K562 (cell line): ENCODE data around the gene ERC2. TPM values are rescaled to one million over a fixed set of nuclear protein-coding genes. Genes with fewer than 3 reads are reported as not detected.

Experiments used
- ATAC-seq: fragments of 200-7000 bp; cut with Tn5 transposase; 3 replicates; pipeline ENCODE4 v1.9.1; 2020; ENCODE audit warnings: moderate library complexity
- BruUV-seq: library from RNA; stranded (reverse); fragments of 400-500 nt; replicated peaks from 2 replicates; lab custom pipeline; 2021; lab: Mats Ljungman, UMichigan
- CTCF ChIA-PET: fragments of 300-600 bp; formaldehyde crosslinking; extraction: SDS; loops from one replicate; lab custom pipeline; 2021; ENCODE audit warnings: low intra/inter-chr PET ratio; lab: Yijun Ruan, JAX
- POLR2A ChIA-PET: fragments of 300-600, 350-650 bp; sonication (Branson Sonifier 250); formaldehyde crosslinking; extraction: SDS; loops from one replicate; lab custom pipeline; 2021; ENCODE audit warnings: antibody characterized with exemption, inconsistent platforms; lab: Yijun Ruan, JAX
- DNase-seq, 4 experiments: peaks; one replicate each; pipeline versions ENCODE4 v3.0.0 to v3.0.0-alpha.2; 2011 to 2018; ENCODE audit warnings: low spot score in 3 of 4, mixed read lengths in 3 of 4; ENCODE audit errors: extremely low read depth in 1 of 4
- FAIRE-seq: peaks from 2 replicates; lab custom pipeline; 2011; peaks lifted over from hg19 to GRCh38; lab: Jason Lieb, UNC
- H2AFZ ChIP-seq: 2 replicates; pipeline ENCODE4 v1.6.0; 2011; ENCODE audit warnings: low read depth, low read length, control low read depth, inconsistent platforms
- H3K27ac ChIP-seq: fragments of 200-600 bp; 3 replicates; pipeline ENCODE4 v1.8.0; 2011; ENCODE audit warnings: low read depth, mild to moderate bottlenecking, control low read depth, inconsistent platforms, low read length, moderate library complexity, mixed read lengths; ENCODE audit errors: extremely low read depth
- H3K27me3 ChIP-seq, 2 experiments: fragments of 300-600 bp in 1 of 2; 2 replicates in 1 of 2; 3 replicates in 1 of 2; pipeline versions ENCODE4 v1.6.0 to v1.8.0; 2011; ENCODE audit warnings: inconsistent platforms in 2 of 2, low read length in 2 of 2, mild to moderate bottlenecking in 1 of 2, mixed read lengths in 1 of 2, moderate library complexity in 1 of 2; ENCODE audit not compliant: control insufficient read depth in 2 of 2, insufficient read depth in 2 of 2
- H3K36me3 ChIP-seq: fragments of 300-600 bp; 3 replicates; pipeline ENCODE4 v1.8.0; 2011; ENCODE audit warnings: mild to moderate bottlenecking, low read length, inconsistent platforms; ENCODE audit not compliant: control insufficient read depth, insufficient read depth
- H3K4me1 ChIP-seq, 2 experiments: fragments of 200-600 bp in 1 of 2; replicated peaks in 1 of 2; 2 replicates in 1 of 2; 3 replicates in 1 of 2; pipeline versions ENCODE4 v1.5.1 to v1.8.0; 2011; ENCODE audit warnings: inconsistent platforms in 2 of 2, low read length in 2 of 2, mild to moderate bottlenecking in 1 of 2, mixed read lengths in 1 of 2, moderate library complexity in 1 of 2; ENCODE audit not compliant: control insufficient read depth in 2 of 2, insufficient read depth in 2 of 2
- H3K4me2 ChIP-seq: 2 replicates; pipeline ENCODE4 v1.6.1; 2011; ENCODE audit warnings: low read length, control low read depth, inconsistent platforms, mixed read lengths; ENCODE audit not compliant: insufficient read depth
- H3K4me3 ChIP-seq: fragments of 200-600 bp; sonication (generic), shearing (Covaris generic); 2 replicates; pipeline ENCODE4 v1.5.1; 2016; ENCODE audit warnings: control low read depth, inconsistent platforms
- H3K79me2 ChIP-seq: fragments of 200-600 bp; 3 replicates; pipeline ENCODE4 v1.8.0; 2011; ENCODE audit warnings: low read length, inconsistent platforms; ENCODE audit not compliant: control insufficient read depth, insufficient read depth
- H3K9ac ChIP-seq, 2 experiments: 2 replicates each; pipeline versions ENCODE4 v1.6.0 to v1.6.1; 2011; ENCODE audit warnings: low read depth in 2 of 2, low read length in 2 of 2, control low read depth in 1 of 2, inconsistent platforms in 1 of 2, mild to moderate bottlenecking in 1 of 2, mixed read lengths in 1 of 2; ENCODE audit not compliant: insufficient read depth in 1 of 2
- H3K9me1 ChIP-seq: one replicate; pipeline ENCODE4 v1.6.0; 2011; ENCODE audit warnings: inconsistent platforms, mild to moderate bottlenecking, low read length, moderate library complexity; ENCODE audit not compliant: control insufficient read depth, insufficient read depth
- H3K9me3 ChIP-seq: replicated peaks from 2 replicates; pipeline ENCODE4 v1.5.1; 2011; ENCODE audit warnings: low read depth, low read length, inconsistent platforms; ENCODE audit not compliant: control insufficient read depth, insufficient read depth
- H4K20me1 ChIP-seq: replicated peaks from 2 replicates; pipeline ENCODE4 v1.6.1; 2011; ENCODE audit warnings: low read length, inconsistent platforms, mixed read lengths; ENCODE audit not compliant: control insufficient read depth, insufficient read depth
- E2F5 ChIP-seq: sonication (generic); formaldehyde crosslinking; IDR thresholded peaks from 2 replicates; pipeline ENCODE4 v1.8.0; 2022; ENCODE audit warnings: mild to moderate bottlenecking, missing genetic modification reagents
- KAT2B ChIP-seq: IDR thresholded peaks from one replicate; pipeline ENCODE4 v1.6.1; 2012; ENCODE audit warnings: low read depth, mild to moderate bottlenecking, control low read depth, inconsistent platforms, low read length, moderate library complexity
- U2AF2 ChIP-seq: fragments of 200-400 bp; formaldehyde crosslinking; optimal IDR thresholded peaks from 2 replicates; pipeline ENCODE3; 2017; ENCODE audit warnings: low read depth, mild to moderate bottlenecking, low read length
- WGBS: fragments of 100-300 bp; shearing (Covaris generic); methylation state at CpG from one replicate; pipeline ENCODE4 v1.1.6; 2016; ENCODE audit warnings: low coverage, mixed read lengths; ENCODE audit not compliant: insufficient coverage; ENCODE audit errors: missing lambda C conversion rate; 5-methylcytosine and 5-hydroxymethylcytosine counted together
- in situ Hi-C: fragments of 300-500 bp; cut with MboI; formaldehyde crosslinking; loops from 4 replicates; pipeline ENCODE4 v1.15.0; 2018; ENCODE audit warnings: inconsistent platforms, mixed read lengths
- intact Hi-C: fragments of 100-400 bp; cut with micrococcal nuclease; formaldehyde crosslinking; loops from 2 replicates; pipeline ENCODE4 v1.14.2; 2022
- polyA plus RNA-seq, 8 experiments: library from polyadenylated mRNA; depleted of rRNA in 4 of 8; stranded (reverse) in 5 of 8; unstranded in 3 of 8; fragments of >200 nt; fragmentation: Nextera tagmentation in 2 of 8; fragmentation: Illumina TruSeq in 1 of 8; extraction: Ambion mirVana in 2 of 8; extraction: Trizol in 1 of 8; gene quantifications; 2 replicates each; pipeline versions ENCODE4 v1.2.1 to v1.2.3, GENCODE V29; 2011 to 2014; ENCODE audit warnings: inconsistent platforms in 1 of 8, missing spikeins in 1 of 8
- total RNA-seq, 7 experiments: library from RNA; depleted of rRNA in 6 of 7; stranded (reverse); fragments of >200 nt in 6 of 7; fragmentation: Illumina TruSeq in 2 of 7; extraction: Trizol in 2 of 7; gene quantifications; 2 replicates each; pipeline versions ENCODE4 v1.2.1 to v1.2.3, GENCODE V29; 2011 to 2021; ENCODE audit warnings: low replicate concordance in 1 of 7
- TF ChIP-seq, protein P1 (sequence below), 2 experiments: fragments of 450-650 bp in 1 of 2; sonication (generic) in 1 of 2; formaldehyde crosslinking in 1 of 2; IDR thresholded peaks; 2 replicates each; pipeline versions ENCODE4 v1.7.1 to v1.9.0; 2016 to 2022; ENCODE audit warnings: inconsistent platforms in 1 of 2, mild to moderate bottlenecking in 1 of 2, missing genetic modification reagents in 1 of 2
- TF ChIP-seq, protein P2 (sequence below): fragments of 250-450 bp; sonication (Bioruptor Pico); IDR thresholded peaks from 2 replicates; pipeline ENCODE4 v1.8.0; 2022; ENCODE audit warnings: inconsistent platforms, mild to moderate bottlenecking, moderate library complexity, borderline replicate concordance

The ERC2 gene
- total and polyA plus RNA-seq, 9 of the 15 experiments (the other 6 are each of a cell fraction or from before 2014, with no cell fraction given), result 0.04 to 0.18 (median 0.07) TPM; not detected in 2

DNA sequence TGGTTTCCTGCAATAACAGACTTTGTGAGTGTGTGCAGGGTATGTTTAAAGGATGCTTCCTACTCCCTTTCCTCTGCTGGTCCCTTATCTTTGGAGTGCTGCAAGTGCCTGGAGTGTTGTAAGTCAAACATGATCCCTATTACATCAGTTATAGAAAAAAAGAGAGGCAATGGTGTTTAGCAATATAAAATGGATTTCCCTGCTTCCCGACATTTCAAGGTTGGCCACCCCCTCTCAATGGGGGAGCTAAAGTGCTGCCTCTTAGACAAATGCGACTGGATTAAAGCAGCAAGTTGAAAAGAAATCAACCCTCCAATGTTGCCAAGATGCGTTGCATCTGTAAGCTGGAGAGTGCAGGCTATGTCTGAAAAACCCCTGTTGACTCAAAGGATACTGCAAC lies 778.1 kb downstream of the ERC2 start:
- no TSS peak for BruUV-seq
- TF ChIP-seq E2F5 (CRISPR knock-in tag) (no peak), KAT2B (no peak), U2AF2 (no peak)
- TF ChIP-seq, protein P1, sequence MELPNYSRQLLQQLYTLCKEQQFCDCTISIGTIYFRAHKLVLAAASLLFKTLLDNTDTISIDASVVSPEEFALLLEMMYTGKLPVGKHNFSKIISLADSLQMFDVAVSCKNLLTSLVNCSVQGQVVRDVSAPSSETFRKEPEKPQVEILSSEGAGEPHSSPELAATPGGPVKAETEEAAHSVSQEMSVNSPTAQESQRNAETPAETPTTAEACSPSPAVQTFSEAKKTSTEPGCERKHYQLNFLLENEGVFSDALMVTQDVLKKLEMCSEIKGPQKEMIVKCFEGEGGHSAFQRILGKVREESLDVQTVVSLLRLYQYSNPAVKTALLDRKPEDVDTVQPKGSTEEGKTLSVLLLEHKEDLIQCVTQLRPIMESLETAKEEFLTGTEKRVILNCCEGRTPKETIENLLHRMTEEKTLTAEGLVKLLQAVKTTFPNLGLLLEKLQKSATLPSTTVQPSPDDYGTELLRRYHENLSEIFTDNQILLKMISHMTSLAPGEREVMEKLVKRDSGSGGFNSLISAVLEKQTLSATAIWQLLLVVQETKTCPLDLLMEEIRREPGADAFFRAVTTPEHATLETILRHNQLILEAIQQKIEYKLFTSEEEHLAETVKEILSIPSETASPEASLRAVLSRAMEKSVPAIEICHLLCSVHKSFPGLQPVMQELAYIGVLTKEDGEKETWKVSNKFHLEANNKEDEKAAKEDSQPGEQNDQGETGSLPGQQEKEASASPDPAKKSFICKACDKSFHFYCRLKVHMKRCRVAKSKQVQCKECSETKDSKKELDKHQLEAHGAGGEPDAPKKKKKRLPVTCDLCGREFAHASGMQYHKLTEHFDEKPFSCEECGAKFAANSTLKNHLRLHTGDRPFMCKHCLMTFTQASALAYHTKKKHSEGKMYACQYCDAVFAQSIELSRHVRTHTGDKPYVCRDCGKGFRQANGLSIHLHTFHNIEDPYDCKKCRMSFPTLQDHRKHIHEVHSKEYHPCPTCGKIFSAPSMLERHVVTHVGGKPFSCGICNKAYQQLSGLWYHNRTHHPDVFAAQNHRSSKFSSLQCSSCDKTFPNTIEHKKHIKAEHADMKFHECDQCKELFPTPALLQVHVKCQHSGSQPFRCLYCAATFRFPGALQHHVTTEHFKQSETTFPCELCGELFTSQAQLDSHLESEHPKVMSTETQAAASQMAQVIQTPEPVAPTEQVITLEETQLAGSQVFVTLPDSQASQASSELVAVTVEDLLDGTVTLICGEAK (IDR thresholded peaks at IDR 0.05), result no peak
- TF ChIP-seq, protein P1 (CRISPR knock-in tag; IDR thresholded peaks at IDR 0.05), result no peak
- TF ChIP-seq, protein P2, sequence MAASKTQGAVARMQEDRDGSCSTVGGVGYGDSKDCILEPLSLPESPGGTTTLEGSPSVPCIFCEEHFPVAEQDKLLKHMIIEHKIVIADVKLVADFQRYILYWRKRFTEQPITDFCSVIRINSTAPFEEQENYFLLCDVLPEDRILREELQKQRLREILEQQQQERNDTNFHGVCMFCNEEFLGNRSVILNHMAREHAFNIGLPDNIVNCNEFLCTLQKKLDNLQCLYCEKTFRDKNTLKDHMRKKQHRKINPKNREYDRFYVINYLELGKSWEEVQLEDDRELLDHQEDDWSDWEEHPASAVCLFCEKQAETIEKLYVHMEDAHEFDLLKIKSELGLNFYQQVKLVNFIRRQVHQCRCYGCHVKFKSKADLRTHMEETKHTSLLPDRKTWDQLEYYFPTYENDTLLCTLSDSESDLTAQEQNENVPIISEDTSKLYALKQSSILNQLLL, result no peak
- Histone ChIP-seq H3K36me3 (no peaks in the 10 kb centered on the region), H3K4me3 (no peak overlapping the region), H3K79me2 (no peaks in the 10 kb centered on the region), H3K4me2 (no peak overlapping the region), H3K9me3 (no peaks in the 10 kb centered on the region), H3K4me1 (no peaks in the 10 kb centered on the region), H3K27me3 (no peaks in the 10 kb centered on the region; a peak in 1 of 5 replicates), H3K9ac (no peak overlapping the region), H3K9me1 (no peaks in the 10 kb centered on the region), H2AFZ (no peak overlapping the region), H3K27ac (no peak overlapping the region), H4K20me1 (no peaks in the 10 kb centered on the region; the same call in 1 of the 2 replicates)
- CTCF ChIA-PET, result no interaction called here
- 2% methylated on average over 3 of the region's 3 CpGs for WGBS
- POLR2A ChIA-PET, result no interaction called here
- DNase-seq (no peak), FAIRE-seq (no peak), ATAC-seq (no peak)
- intact Hi-C loops (no loop called here), in situ Hi-C loops (no loop called here)
